Measurements from ENCODE around the gene GNB5.
"Not testable (repeated sequence)": the region's sequence is repeated elsewhere in the genome, so short reads cannot be mapped to it uniquely, and the experiment has no call there.

The GNB5 gene

DNA sequence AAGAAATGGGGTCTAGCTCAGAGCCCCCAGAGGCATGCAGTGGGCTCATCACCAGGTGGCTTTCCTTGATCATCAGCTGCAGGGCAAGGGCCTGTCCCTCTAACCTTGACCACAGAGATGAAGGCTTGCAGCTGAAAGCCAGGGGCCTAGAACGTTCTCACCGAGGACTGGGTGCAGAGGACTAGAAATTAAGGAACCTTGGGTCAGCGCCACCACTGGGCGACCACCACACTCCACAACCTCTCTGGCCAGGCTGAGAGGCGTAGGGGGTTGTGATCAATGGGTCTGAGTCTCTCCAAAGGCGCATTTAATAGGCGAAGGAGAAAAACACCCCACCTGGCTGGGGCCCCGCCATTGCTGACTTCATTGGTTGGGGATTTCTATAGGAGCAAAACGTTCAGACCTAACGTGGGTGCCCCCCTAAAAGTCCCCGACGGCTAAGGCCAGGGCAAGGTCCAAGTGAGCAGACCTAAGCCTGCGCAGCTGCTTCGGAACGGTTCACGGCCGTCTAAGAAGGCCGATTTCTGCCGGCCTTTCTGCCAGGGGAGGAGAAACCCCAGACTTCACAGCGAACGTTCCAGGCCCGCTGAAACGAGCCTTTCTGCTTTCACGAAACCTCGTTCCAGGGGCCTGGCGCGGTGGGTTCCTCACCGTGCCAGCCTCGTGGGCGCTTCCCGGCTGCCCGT, 79.5 kb downstream of the GNB5 start:
- DNase-seq, result no peak

DNA sequence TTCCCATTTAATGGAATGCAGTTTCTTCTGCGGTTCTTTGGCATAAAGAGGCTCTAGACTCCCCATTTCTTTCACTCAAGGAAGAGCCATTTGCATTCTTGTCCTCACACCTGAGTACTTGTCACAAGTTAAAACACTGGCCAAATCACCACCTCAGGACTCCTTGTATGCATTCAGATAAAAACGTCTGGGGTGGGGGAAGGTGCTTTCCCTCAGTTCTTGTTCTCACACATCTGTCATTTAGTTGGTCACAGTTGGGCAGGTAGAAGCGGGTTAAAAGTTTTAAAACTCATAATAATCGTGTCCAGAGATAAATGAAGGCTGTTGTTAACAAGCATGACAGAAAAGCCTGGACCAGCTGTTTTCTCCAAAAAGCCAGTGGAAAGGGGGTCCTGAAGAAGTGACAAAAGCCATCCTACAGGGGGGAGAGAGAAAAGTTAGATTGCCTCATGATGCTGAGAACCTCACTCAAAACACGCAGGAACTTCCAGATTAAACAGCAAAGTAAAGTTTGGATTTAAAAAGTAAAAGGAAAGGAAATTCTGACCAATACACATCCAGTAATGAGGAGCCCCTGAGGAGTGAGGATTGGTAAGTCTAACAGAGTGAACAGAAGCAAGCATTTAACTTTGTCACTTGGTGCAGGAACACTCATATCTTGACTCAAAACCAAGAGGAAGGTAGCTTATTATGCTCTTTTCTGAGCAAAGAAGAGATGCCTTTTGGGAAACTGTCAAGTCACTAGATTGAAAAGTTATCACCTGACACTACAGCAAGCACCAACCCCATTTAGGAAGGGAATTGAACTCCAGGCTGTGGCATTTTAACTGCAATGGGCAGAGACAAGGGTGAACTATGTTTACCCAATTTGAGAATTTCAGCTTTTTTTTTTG, 81.4 kb downstream of the GNB5 start:
- DNase-seq, result no peak

DNA sequence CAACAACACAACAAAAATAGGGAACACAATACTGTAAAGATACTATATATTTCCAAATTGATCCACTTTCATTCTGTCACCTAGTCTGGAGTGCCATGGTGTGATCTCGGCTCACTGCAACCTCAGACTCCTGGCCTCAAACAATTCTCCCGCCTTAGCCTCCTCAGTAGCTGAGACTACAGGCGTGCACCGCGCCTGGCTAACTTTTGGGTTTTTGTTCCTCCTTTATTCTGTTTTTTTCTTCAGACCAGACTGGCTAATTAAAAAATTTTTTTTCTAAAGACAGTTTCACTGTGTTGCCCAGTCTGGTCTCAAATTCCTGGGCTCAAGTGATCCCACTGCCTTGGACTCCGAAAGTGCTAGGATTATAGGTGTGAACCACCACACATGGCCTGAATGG, 84.0 kb downstream of the GNB5 start:
- DNase-seq, result no peak

DNA sequence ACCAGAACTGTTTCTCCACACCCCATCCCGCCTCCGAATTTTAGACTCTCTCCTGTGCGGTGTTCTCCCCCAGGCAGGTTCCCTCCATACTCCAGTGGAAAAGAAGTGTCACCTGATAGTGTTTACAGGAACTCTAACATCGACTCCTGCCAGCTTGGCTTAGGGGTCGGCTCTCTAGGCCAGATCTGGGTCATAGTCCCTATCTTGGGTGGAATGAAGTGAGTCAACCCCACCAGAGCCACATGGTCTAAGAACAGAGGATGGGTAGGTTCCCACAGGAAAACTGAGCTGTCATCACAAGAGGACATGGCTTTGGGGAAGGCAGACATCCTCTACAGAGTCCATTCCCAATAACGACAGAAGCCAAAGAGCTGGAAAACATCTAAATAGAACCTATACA, 84.6 kb downstream of the GNB5 start:
- DNase-seq, result no peak

DNA sequence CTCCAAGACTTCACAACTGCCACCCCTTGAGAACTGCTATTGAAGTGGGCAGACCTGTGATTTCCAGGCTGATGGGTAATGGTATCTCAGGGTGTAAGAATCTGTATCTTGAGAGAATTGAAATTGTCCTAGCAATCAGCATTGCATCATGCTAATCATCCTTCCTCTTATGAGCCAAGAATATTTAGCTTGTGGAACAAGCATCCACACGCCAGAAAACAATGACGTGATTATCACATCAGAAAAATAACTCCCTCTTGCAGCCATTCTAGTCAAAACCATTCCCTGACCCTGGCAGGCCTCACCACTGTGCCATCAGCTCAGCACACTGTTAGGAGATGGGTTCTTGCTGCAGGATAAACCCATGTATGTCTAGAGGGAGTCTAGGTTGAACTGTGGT, 85.3 kb downstream of the GNB5 start:
- no peak for DNase-seq

DNA sequence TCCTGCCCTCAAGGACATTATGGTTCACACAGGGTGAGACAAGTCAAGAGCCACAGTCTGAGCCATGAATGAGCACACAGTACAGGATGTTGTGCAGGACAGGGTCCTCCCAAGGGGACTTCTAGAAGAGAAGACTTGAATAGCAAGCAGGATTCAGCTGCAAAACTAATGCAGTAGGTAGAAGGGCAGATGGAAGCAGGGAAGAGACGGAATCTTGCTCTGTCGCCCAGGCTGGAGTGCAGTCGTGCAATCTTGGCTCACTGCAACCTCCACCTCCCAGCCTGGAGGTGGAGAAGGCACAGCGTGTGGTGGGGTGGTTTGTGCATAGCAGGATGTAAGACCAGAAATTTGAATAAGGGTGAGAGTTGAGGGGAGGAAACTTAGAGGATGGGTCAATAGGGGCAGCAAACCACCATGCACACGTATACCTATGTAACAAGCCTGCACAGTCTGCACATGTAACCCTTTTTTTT, 86.6 kb downstream of the GNB5 start:
- DNase-seq, result no peak

DNA sequence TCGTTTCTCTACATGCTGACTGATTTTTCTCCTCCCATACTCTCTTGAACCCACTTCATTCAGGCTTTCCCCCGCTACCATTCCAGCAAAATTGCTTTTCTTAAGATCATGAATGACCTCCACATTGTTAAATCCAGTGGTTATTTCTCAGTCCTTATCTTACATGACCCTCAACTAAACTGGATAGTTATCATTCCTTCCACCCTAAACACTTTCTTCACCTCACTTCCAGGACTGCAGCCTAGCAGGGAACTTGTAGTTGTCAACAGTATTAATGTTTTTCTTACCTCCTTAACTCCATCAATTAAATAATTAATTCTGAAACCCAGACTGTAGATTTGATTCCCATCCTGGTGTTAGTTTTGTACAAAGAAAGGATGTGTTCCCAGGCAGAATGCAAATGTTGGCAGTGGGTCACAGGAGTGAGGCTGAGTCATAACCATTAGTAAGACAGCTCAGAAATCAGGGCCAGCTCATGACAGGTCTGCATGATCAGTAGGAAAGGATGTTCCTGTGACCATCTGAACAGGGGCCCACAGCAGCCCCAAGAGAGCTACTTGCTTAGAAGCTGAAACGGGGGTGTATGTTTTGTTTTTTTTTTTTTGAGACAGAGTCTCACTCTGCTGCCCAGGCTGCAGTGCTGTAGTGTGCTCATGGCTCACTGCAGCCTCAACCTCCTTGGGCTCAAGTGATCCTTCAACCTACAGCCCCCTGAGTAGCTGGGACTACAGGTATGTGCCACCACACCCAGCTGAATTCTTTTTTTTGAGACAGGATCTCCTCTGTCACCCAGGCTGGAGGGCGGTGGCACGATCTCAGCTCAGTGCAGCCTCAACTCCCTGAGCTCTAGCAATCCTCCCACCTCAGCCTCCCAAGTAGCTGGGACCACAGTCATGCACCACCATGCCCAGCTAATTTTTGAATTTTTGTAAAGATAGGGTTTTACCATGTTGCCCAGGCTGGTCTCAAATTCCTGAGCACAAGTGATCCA, 87.7 kb downstream of the GNB5 start:
- no peak for DNase-seq

DNA sequence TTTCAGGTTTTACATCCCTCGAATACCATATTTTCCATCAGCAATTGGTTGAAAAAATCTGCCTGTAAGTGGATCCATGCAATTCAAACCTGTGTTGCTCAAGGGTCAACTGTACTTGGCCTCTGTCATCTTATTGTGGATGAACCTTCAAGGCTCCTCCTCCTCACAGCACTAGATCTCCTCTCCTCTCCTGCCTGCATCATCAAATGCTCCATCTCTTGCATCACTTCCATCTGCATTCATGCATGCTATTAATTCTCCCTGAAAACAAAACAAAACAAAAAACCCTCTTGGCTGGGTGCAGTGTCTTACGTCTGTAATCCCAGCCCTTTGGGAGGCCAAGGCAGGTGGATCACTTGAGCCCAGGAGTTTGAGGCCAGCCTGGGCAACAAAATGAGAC, 88.7 kb downstream of the GNB5 start:
- no peak for DNase-seq

DNA sequence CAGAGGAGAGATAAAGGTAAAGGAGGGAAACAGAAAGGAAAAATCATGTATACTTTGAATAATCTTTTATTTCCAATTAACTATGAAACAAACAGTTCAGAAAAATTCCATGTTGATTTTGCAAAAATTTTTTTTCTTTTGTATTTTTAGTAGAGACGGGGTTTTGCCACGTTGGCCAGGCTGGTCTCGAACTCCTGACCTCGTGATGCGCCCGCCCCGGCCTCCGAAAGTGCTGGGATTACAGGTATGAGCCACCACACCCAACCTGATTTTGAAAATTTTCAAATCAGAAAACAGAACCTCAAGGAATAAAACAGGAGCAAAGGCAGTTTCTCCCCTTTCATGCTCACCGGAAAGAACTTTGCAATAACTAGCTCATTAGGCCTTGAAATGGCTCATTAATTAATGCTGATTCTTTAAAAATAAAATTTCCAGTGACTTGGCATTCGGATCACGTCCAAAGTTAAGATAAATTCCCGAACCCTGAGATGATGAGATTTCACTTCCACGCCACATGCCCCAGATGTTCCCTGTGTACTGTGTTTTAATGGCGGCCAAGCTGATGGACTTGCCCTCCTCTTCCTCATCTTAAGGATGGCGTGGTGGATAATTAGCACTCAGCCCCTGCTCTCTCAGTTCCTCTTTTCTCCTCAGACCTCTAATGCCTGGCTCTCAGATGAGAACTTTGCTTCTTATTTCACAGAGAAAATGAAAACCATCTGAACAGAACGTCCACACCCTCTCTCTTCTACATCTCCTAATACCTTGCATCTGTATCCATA, 89.5 kb downstream of the GNB5 start:
- no peak for DNase-seq

DNA sequence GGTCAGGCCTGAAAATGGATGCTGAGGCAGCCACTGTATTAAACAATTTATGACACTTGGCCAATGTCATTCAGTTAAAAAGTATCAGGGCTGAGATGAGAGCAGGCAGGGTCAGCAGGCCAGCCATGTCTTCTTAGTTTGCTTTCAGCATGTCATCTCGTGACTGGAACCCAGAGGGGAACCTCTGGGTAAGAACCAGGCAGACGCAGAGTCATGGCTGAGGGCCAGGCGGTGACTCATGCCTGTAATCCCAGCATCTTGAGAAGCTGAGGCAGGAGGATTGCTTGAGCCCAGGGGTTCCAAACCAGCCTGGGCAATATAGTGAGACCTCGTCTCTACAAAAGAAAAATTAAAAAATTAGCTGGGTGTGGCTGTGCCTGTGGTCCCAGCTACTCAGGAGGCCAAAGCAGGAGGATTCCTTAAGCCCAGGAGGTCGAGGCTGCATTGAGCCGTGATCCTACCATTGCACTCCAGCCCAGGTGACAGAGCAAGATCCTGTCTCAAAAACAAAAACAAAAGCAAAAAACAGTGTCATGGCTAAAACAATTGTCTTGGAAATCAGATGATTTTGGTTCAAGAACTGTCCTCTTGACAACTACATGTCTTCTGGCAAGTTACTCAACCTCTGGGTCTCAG, 90.3 kb downstream of the GNB5 start:
- no peak for DNase-seq

DNA sequence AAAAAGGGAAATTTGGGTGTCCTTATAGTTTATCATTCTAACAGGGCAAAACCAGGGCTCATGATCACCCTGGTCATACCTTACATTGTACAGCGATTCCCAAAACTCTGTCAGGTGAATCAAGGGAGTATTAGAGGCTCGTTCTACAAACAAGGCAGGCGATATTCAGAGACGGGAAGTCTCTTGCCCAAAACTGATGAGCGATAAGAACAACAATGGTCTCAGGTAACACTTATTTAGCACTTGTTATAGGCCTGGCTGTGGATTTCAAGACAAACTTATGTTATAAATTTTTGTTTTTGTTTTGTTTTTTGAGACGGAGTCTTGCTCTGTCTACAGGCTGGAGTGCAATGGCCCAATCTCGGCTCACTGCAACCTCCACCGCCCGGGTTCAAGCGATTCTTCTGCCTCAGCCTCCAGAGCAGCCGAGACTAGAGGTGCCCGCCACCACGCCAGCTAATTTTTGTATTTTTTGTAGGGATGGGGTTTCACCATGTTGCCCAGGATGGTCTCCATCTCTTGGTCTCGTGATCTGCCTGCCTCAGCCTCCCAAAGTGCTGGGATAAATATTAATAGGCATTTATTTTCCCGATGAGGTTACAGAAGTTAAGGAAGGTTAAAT, 91.4 kb downstream of the GNB5 start:
- DNase-seq, result no peak

DNA sequence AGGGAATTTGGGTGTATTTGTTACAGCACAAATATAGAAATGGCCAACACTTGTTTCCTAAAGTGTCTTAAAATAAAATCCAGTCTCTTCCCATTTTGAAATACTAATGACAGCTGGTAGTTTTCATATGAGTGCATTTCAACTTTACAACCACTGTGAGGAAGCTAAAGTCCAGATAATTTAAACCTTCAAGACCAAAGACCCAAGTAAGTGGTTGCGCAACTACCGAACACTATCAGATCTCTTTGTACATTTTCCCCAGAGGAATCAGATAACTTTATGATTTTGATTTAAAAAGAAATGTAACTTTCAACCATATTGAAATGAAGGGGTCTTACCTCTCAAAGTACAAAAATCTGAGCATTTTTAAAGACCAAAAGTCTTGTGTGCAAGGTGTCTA, 92.9 kb downstream of the GNB5 start:
- no peak for DNase-seq

DNA sequence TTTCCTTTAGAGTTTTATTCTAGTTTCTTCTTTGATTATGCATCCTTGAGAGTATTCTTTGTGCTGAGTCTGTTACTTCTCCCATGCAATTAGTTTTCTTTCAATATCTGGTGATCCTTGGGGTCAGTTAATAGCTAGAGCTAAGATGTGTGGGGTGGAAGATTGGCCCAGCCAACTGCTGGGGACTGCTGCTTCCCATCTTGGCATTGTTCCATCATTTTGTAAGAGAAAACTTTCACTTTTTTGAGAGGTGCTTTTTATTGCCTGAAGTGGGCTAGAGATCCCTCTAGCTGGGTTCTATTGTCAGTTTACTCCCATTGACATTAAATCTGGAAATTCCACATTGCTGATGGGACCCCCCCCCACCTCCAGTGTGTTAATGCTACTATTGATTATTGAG, 94.0 kb downstream of the GNB5 start:
- no peak for DNase-seq

DNA sequence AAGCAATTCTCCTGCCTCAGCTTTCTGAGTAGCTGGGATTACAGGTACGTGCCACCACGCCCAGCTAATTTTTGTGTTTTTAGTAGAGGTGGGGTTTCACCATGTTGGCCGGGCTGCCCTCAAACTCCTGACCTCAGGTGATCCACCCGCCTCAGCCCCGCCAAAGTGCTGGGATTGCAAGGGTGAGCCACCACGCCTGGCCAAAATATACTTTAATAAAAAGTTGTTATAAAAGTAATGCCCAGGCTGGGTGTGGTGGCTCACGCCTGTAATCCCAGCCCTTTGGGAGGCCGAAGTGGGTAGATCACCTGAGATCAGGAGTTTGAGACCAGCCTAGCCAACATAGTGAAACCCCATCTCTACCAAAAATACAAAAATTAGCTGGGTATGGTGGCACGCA, 94.7 kb downstream of the GNB5 start:
- DNase-seq, result not testable (repeated sequence)

DNA sequence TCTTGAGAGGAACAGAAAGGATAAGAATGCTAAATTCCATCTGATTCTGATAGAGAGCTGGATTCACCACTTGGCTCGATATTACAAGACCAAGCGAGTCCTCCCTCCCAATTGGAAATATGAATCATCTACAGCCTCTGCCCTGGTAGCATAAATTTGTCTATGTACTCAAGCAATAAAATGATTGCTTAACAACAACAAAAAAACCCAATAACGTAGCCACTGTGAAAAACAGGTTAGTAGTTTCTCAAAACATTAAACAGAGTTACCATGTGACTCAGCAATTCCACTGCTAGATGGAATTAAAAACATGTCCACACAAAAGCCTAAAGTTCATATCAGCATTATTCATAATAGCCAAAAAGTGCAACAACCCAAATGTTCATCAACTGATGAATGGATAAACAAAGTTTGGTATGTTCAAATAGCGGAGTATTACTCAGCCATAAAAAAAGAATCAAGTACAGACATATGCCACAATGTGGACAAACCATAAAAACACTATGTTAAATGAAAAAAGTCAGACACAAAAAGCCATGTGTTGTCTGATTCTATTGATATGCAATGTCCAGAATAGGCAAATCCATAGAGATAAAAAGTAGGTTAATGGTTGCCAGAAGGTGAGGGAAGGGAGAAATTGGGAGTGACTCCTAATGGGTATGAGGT, 95.5 kb downstream of the GNB5 start:
- no peak for DNase-seq

DNA sequence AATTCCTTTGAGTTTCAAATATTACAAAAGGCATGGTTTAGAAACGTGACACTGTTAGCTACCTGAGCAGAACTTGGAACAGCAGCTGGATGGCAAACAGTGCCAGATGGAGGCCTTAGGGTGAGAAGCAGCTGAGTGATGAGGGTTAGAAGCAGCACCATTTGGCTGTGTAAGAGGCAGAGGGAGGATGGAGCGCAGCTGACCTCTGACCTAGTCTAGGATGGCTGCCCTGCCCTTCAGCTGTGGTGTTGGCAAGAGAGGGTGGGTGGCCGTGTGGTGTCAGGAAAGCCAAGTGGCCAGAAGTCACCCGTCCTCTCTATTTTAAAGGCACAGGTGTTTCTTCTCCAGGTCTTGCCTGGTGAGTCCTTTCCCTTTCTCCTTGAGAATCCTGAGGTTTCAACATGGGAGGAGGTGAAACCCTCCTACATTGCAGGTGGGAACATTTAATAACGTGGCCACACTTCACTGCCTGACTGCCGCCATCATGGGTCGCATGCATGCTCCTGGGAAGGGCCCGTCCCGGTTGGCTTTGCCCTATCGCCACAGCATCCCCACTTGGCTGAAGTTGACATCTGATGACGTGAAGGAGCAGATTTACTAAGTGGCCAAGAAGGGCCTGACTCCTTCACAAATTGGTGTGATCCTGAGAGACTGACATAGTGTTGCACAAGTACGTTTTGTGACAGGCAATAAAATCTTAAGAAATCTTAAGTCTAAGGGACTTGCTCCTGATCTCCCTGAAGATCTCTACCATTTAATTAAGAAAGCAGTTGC, 96.2 kb downstream of the GNB5 start:
- no peak for DNase-seq

DNA sequence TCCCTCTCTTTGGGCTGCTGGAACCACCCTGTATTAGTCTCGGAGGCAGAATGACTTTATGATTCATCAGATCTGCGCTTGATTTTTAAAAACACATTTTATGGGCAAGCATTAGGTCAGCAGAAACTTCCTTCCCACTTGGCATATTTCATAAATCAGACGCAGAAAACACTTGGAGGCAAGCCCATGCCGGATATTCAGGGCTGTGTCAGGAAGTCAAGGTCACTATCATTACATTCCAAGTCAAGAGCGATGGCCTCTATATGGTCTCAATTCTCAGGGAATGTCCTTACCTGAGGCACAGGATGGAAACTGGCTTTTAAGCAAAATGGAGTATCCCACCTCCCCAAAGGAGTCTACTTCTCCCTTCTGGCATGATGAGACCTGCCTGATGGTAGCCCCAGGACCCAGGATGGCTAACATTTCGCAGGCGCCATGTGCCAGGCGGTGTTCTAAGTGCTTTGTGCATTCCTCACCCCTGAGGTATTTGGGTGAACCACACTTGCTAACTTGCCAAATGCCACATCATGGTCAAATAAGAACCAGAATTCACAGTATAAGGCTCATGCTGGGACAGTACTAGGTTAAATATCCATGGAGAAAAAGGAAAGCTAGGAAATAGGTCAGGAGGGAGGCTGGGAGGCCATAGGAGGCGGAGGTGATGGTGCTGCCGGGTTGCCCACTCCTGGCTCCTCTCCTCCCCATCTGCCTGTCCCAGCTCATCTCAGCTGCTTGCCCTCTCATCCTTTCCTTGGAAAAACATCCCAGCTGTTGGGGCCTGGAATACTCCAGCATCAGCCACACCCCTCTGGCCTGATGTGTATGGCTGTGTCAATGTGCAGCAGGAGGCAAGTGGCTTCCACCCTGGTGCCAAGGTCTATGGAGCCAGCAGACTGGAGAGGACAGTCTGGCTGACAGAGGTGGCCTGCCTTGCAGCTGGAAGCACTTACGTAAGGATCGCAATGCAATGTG, 97.4 kb downstream of the GNB5 start:
- no peak for DNase-seq

DNA sequence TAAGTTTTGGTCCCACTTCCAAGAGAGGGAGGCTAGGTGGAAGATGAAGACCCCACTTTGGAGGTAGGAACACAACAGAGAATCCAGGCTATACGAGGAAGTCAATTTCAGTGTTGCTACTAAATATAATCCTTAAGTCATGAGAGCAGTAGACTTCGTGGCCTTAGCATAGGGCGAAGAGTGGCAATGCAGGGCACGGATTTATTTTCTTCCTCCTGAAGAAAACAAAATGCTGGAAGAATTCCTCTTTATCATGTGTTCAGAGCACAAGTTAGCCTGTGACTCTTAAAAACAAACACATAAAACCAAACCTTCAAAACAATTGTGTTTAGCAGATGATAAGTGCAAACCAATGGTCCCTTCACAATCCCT, 98.0 kb downstream of the GNB5 start:
- DNase-seq, result no peak

DNA sequence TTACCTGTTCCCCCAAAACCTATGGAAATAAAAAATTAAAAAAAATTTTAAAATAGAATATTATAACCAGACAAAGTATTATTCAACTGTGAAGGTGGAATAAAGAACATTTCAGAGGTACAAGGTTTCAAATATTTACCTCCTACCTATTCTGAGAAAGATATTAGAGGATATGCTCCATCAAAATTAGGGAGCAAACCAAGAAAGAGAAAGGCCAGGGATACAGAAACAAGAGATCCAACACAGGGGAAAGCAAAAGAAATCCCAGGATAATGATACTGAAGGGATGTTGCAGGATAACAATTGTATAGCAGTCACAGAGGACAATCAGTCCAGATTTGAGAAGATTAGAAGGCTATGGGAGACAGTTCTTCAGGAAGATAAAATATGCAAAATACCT, 101.0 kb downstream of the GNB5 start:
- DNase-seq, result no peak
